ENCODE data around the gene TAOK2. TPM values are rescaled to one million over a fixed set of nuclear protein-coding genes. Genes with fewer than 3 reads are reported as not detected.

TAOK2 gene
- total RNA-seq, 2 experiments from 2014 or later = 48.9 to 49.8 TPM

DNA sequence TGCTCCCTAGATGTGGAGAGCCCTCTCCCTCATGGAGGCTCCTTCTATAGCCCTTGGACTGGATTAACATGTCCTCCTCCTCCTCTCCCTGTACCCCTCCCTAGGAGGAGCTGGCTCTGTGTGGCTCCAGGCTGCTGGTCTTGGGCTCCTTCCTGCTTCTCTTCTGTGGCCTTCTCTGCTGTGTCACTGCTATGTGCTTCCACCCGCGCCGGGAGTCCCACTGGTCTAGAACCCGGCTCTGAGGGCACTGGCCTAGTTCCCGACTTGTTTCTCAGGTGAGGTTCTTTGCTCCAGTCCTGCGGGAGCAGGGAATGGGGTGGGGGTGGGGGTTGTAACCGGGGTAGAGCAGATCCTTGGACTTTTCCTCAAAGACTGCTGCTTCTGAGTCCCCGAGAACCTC lies 2.4 kb upstream of the TAOK2 start:
- CTCF ChIA-PET = interaction anchor here (5.9 kb wide), 1 partner anchor 9 kb away, joined by 41 read pairs; the partner anchor contains the start of gene TMEM219
- no peaks in the 10 kb centered on the region for H3K27me3 Mint-ChIP-seq (ENCODE audit: low read depth)
- POLR2A ChIA-PET = interaction anchor here (4.9 to 5.4 kb wide), 2 partner anchors 9 to 24 kb away, joined by 42 to 48 read pairs; partner anchors contain the start of genes HIRIP3, INO80E and TMEM219
- DNase-seq (no peak), ATAC-seq (no peak)
- H3K36me3 Mint-ChIP-seq (ENCODE audit: low read depth) = peaks cover 31% of the 10 kb centered on the region
- no peak overlapping the region for H3K4me3 Mint-ChIP-seq
- H3K9me3 Mint-ChIP-seq (ENCODE audit: insufficient read depth) = peaks cover 8% of the 10 kb centered on the region
- peaks cover 30% of the 10 kb centered on the region for H3K4me1 Mint-ChIP-seq (ENCODE audit: low read depth)
- no peak overlapping the region for H3K27ac Mint-ChIP-seq

DNA sequence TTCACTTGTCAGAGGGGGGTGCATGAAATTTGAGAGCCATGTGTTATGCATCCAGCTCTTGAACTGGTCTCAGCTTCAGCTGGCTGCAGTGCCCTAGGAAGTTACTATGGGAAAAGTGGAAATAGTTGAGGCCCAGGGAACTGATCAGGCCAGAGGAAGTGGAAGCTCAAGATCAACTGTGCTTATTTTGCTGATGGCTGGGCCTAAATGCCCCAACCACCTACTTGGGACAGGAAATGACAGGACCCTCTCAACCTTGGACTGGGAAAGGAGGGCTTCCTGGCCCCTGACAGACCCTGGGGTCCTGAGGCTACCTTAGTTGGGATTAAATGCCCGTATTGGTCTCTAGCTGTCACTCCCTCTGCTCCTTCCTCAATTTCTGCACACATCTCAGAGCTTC lies 1.2 kb upstream of the TAOK2 start:
- Mint-ChIP-seq H3K4me1 (ENCODE audit: low read depth) (peaks cover 42% of the 10 kb centered on the region), H3K36me3 (ENCODE audit: low read depth) (peaks cover 31% of the 10 kb centered on the region), H3K4me3 (no peak overlapping the region), H3K27me3 (ENCODE audit: low read depth) (no peaks in the 10 kb centered on the region), H3K9me3 (ENCODE audit: insufficient read depth) (peaks cover 8% of the 10 kb centered on the region), H3K27ac (peak overlapping the region; percentile 92)
- ChIA-PET CTCF (interaction anchor here (0.6 to 5.9 kb wide), 11 partner anchors 11 to 272 kb away, joined by 3 to 41 read pairs (median 5); partner anchors contain the start of genes CDIPT, HIRIP3, INO80E and TMEM219), POLR2A (interaction anchor here (1.1 to 5.4 kb wide), 5 partner anchors 11 to 108 kb away, joined by 3 to 48 read pairs (median 11); partner anchors contain the start of genes ALDOA, HIRIP3, INO80E and KCTD13)
- DNase-seq = no peak
- no peak for ATAC-seq

DNA sequence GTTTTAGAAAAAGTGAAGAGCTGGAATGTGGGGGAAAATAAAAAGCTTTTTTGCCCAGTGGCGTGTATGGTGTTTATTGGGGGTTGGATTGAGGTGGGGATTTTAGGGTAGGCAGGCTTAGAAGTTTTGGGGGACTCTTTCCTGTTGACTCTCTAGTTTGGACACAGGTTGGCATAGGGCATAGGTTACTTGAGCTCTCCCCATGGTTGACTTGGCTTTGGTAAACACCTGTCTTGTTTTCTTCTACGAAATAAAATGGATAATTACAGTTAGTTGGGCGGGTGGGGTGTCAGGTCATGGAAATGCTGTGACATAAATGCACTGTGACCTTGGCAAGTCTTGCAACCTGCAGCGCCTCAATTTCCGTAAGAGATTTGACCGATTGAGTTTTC lies 680 bp upstream of the TAOK2 start:
- ChIA-PET CTCF (interaction anchor here (0.8 to 5.9 kb wide), 14 partner anchors 9 to 273 kb away, joined by 3 to 41 read pairs (median 4); partner anchors contain the start of genes CDIPT, HIRIP3, INO80E and TBX6), POLR2A (interaction anchor here (1.0 to 5.4 kb wide), 7 partner anchors 11 to 109 kb away, joined by 3 to 48 read pairs (median 5); partner anchors contain the start of genes ALDOA, HIRIP3, INO80E and KCTD13)
- Mint-ChIP-seq H3K27ac (peak overlapping the region; percentile 92), H3K4me1 (ENCODE audit: low read depth) (peaks cover 42% of the 10 kb centered on the region), H3K36me3 (ENCODE audit: low read depth) (peaks cover 31% of the 10 kb centered on the region), H3K27me3 (ENCODE audit: low read depth) (no peaks in the 10 kb centered on the region), H3K4me3 (peak overlapping the region; percentile 85), H3K9me3 (ENCODE audit: insufficient read depth) (peaks cover 8% of the 10 kb centered on the region)
- ATAC-seq (no peak), DNase-seq (no peak)

DNA sequence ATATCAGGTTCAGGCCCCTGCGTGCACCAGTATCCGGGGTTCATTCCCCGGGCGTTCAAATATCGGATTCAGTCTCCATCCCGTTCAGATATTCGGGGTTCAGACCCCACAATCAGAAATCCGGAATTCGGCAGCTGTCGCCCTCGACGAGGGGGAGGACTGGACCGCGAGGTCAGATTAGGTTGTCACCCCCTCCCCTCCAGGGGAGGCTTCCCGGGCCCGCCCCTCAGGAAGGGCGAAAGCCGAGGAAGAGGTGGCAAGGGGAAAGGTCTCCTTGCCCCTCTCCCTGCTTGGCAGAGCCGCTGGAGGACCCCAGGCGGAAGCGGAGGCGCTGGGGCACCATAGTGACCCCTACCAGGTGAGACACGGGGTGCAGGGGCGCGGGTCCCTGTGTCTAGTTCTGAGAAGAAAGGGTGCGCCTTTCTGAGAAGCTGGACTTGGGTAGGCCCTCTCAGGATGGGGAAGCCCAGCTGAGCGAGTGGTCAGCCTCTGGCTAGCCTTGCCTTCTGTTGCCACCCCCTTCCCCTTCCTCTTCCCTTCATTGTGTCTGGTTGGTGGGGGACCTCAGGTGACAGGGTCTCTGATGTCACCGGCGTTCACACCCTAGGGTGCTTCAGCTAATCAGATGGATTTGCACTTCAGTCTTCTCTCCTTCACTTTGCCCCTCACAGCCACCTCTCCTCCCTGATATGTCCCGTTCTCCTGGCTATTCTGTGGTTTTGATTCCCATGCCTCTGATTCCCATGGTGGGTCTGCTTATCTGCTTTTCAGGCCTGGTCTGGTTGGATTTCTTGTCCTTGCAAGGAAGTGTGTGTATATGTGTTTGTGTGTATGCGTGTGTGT lies 844 bp downstream of the TAOK2 start:
- peak overlapping the region; percentile 92 for H3K27ac Mint-ChIP-seq
- DNase-seq = peak; percentile 44

DNA sequence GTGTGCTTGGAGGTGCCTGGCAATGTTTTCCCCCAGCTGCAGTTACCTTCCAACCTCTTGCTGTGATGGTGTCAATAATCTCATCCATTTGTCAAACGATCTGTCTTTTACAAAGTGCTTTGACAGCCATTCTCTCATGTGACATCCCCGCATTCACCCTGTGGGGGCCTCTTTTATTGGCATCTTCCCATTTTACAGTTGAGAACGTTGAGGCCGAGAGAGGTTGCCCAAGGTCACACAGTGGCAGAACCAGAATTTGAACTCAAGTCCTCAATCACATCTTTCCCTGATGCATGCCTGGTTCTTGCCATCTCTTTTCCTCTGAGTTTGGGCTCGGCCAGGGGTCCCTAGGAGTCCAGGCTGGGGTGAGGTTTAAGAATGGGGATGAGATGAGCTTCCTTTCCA lies 1.5 kb downstream of the TAOK2 start:
- Mint-ChIP-seq H3K27ac (peak overlapping the region; percentile 81), H3K9me3 (ENCODE audit: insufficient read depth) (peaks cover 8% of the 10 kb centered on the region), H3K4me1 (ENCODE audit: low read depth) (peaks cover 38% of the 10 kb centered on the region), H3K36me3 (ENCODE audit: low read depth) (peaks cover 30% of the 10 kb centered on the region), H3K4me3 (peak overlapping the region; percentile 85), H3K27me3 (ENCODE audit: low read depth) (no peaks in the 10 kb centered on the region)
- ChIA-PET POLR2A (interaction anchor here (0.6 to 5.4 kb wide), 7 partner anchors 11 to 273 kb away, joined by 3 to 48 read pairs (median 5); partner anchors contain the start of genes HIRIP3, INO80E and TMEM219), CTCF (interaction anchor here (0.7 to 5.9 kb wide), 5 partner anchors 13 to 127 kb away, joined by 3 to 41 read pairs (median 5); partner anchors contain the start of genes CDIPT and TMEM219)
- DNase-seq (no peak), ATAC-seq (no peak)

More for the DNA sequence above, 844 bp downstream of the TAOK2 start:
- H3K9me3 Mint-ChIP-seq (ENCODE audit: insufficient read depth) = peaks cover 8% of the 10 kb centered on the region
- H3K36me3 Mint-ChIP-seq (ENCODE audit: low read depth) = peaks cover 28% of the 10 kb centered on the region
- ChIA-PET CTCF (interaction anchor here (1.2 to 5.9 kb wide), 7 partner anchors 13 to 274 kb away, joined by 3 to 41 read pairs (median 5); partner anchors contain the start of genes CDIPT, HIRIP3, INO80E and TMEM219), POLR2A (interaction anchor here (0.8 to 5.4 kb wide), 7 partner anchors 11 to 48 kb away, joined by 3 to 48 read pairs (median 8); partner anchors contain the start of genes HIRIP3, INO80E, KCTD13 and TMEM219)
- peaks cover 38% of the 10 kb centered on the region for H3K4me1 Mint-ChIP-seq (ENCODE audit: low read depth)
- no peaks in the 10 kb centered on the region for H3K27me3 Mint-ChIP-seq (ENCODE audit: low read depth)
- no peak for ATAC-seq
- peak overlapping the region; percentile 85 for H3K4me3 Mint-ChIP-seq

DNA sequence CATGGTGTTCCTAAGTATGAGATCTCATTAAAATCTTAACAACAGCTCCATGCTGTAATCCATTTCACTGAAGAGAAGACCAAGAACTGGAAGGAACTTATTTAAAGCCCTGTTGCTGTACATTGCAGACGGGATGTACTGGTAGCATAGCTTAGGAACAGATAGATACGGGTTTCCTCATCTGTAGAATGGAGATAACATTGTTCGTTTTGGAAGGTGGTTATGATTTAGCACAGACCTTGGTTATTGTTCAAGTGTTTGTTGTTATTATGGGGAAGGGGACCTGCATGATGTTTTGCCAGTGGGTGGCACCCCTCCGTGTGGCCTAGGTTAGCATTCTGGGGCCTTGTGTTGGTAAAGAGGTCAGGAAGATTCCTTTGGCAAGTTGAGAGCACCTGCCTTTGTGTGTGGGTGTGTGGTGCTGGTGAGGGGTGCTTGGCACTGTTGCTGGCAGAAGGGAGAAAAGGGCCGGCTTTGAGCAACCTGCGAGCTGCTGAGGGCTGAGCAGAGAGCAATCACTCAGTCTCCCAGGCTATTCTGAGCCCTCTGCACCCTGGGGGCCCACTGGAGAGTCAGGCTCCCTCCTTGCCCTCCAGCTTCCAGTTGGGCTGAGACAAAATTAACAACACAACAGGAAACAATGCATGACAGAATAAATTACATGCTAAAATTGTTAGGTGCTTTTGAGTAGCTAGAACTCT lies 2.3 kb downstream of the TAOK2 start:
- CTCF ChIA-PET = interaction anchor here (0.6 to 5.9 kb wide), 9 partner anchors 14 to 285 kb away, joined by 3 to 41 read pairs (median 3); partner anchors contain the start of genes CDIPT and TMEM219
- Mint-ChIP-seq H3K27me3 (ENCODE audit: low read depth) (no peaks in the 10 kb centered on the region), H3K9me3 (ENCODE audit: insufficient read depth) (peaks cover 8% of the 10 kb centered on the region), H3K36me3 (ENCODE audit: low read depth) (peaks cover 33% of the 10 kb centered on the region), H3K4me3 (peak overlapping the region; percentile 85), H3K4me1 (ENCODE audit: low read depth) (peaks cover 38% of the 10 kb centered on the region), H3K27ac (peak overlapping the region; percentile 50)
- ATAC-seq (no peak), DNase-seq (no peak)
- POLR2A ChIA-PET = interaction anchor here (0.6 to 5.4 kb wide), 8 partner anchors 14 to 274 kb away, joined by 3 to 48 read pairs (median 4); partner anchors contain the start of genes HIRIP3, INO80E and TMEM219

DNA sequence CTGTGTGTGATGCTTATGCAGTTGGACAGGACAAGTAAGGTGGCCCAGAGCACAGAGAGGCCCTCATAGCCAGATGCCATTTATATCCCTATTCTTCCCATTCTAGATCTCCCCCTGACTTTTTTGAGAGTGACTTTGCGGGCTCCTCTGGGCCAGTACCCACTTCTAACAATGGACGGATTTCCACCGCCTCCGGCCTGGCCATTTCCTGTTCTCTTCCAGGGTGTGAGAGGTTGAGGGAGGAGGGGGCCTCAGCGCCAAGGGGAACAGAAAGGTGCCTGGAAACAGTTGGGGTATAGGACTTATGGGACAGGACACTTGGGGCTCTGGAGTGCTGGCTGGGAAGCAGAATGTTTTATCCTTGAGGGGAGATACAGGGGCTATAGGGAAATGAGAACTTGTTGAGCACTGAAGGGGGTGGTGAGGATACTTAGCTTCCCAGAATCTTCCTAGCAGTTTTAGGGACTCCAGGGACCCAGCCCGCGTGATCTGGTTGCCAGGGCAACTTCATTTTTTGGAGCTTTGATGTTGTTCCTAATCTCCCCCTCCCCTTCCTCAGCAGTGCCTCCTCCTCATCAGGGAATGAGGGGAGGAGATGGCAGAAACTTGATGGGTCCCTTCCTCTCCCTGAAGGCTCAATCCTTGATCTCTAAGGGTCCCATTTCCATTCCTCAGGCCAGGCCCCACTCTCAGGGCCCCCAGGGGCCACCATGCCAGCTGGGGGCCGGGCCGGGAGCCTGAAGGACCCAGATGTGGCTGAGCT lies 3.6 kb downstream of the TAOK2 start:
- Mint-ChIP-seq H3K4me1 (ENCODE audit: low read depth) (peaks cover 38% of the 10 kb centered on the region), H3K36me3 (ENCODE audit: low read depth) (peaks cover 36% of the 10 kb centered on the region), H3K27me3 (ENCODE audit: low read depth) (no peaks in the 10 kb centered on the region), H3K27ac (peak overlapping the region; percentile 53), H3K4me3 (no peak overlapping the region), H3K9me3 (ENCODE audit: insufficient read depth) (peaks cover 8% of the 10 kb centered on the region)
- DNase-seq (no peak), ATAC-seq (no peak)
- CTCF ChIA-PET = interaction anchor here (0.9 to 5.9 kb wide), 4 partner anchors 15 to 286 kb away, joined by 3 to 41 read pairs (median 4); partner anchors contain the start of gene TMEM219
- POLR2A ChIA-PET = interaction anchor here (1.3 kb wide), 1 partner anchor 52 kb away, joined by 3 read pairs; no protein-coding TSS in a partner anchor

DNA sequence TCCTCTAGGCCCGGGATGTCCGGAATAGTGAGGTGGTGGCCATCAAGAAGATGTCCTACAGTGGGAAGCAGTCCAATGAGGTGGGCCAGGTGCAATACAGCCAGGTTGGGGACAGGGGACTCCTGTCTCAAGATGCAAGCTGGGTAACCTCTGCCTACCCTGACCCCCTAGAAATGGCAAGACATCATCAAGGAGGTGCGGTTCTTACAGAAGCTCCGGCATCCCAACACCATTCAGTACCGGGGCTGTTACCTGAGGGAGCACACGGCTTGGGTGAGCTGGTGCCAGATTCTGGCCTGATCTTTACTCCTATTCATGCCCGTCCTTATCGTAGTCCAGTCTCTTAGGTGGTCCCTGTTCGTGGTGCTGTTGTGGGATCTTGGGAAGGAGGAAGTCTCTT lies 4.4 kb downstream of the TAOK2 start:
- no peak for DNase-seq
- no peaks in the 10 kb centered on the region for H3K27me3 Mint-ChIP-seq (ENCODE audit: low read depth)

DNA sequence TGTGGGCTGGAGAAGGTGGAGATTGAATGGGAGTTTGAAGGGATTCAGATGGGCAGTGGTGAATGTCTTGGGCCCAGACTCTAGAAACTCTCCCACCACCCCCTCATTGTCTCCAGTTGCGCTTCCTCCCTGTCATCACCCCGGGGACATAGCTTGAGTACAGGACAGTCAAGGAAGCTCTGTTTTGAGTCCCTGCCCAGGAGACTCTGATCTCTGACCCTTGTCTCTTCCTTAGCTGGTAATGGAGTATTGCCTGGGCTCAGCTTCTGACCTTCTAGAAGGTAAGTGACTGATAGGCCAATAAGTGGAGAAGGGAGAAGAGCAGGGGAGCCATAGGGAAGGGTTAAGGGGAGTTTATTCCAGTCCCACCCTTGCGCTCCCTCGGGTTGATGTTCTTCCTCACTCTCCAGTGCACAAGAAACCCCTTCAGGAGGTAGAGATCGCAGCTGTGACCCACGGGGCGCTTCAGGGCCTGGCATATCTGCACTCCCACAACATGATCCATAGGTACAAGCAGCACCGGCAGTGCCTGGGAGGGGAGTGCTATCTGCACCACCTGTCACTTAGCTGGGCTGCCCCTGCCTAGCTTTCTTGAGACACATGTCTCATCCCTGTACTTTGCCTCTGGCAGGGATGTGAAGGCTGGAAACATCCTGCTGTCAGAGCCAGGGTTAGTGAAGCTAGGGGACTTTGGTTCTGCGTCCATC lies 5.0 kb downstream of the TAOK2 start:
- ATAC-seq (no peak), DNase-seq (no peak)
- Mint-ChIP-seq H3K27me3 (ENCODE audit: low read depth) (no peaks in the 10 kb centered on the region), H3K36me3 (ENCODE audit: low read depth) (peaks cover 38% of the 10 kb centered on the region), H3K4me1 (ENCODE audit: low read depth) (peaks cover 29% of the 10 kb centered on the region), H3K4me3 (no peak overlapping the region), H3K9me3 (ENCODE audit: insufficient read depth) (no peaks in the 10 kb centered on the region), H3K27ac (no peak overlapping the region)
- CTCF ChIA-PET = interaction anchor here (0.9 kb wide), 1 partner anchor 288 kb away, joined by 6 read pairs; no protein-coding TSS in a partner anchor
- POLR2A ChIA-PET = no interaction called here

More for the DNA sequence above, 4.4 kb downstream of the TAOK2 start:
- H3K9me3 Mint-ChIP-seq (ENCODE audit: insufficient read depth) = peaks cover 4% of the 10 kb centered on the region
- ATAC-seq = no peak
- ChIA-PET POLR2A (no interaction called here), CTCF (interaction anchor here (0.9 to 2.0 kb wide), 2 partner anchors 54 to 287 kb away, joined by 4 to 6 read pairs; no protein-coding TSS in a partner anchor)
- H3K36me3 Mint-ChIP-seq (ENCODE audit: low read depth) = peaks cover 36% of the 10 kb centered on the region
- H3K4me3 Mint-ChIP-seq = no peak overlapping the region
- H3K4me1 Mint-ChIP-seq (ENCODE audit: low read depth) = peaks cover 33% of the 10 kb centered on the region
- no peak overlapping the region for H3K27ac Mint-ChIP-seq

Data from activated CD8-positive, alpha-beta T cell treated with anti-CD3 and anti-CD28 coated beads, Interleukin-2, amount 10 ng/mL, durations not matched to agents 7 days and 5 days (primary cell).